HG03135 (cell line): ENCODE results near the gene MYH1.

Experiments used
- ATAC-seq: cut with Tn5 transposase; IDR thresholded peaks from one replicate; pipeline ENCODE4 v1.9.1; 2021; ENCODE audit warnings: mild to moderate bottlenecking, moderate library complexity; ENCODE audit not compliant: unreplicated experiment

Gene MYH1

GRCh38 chr17:10492004-10492403 is 26.3 kb downstream of the MYH1 start:
- no peak for ATAC-seq

- no peak for ATAC-seq
Observed at GRCh38 chr17:10482252-10482651, 36.1 kb downstream of the MYH1 start.

GRCh38 chr17:10477701-10478100 is 40.6 kb downstream of the MYH1 start:
- no peak for ATAC-seq

GRCh38 chr17:10474536-10474935 is 43.8 kb downstream of the MYH1 start:
- ATAC-seq = no peak

GRCh38 chr17:10471858-10472257 is 46.5 kb downstream of the MYH1 start:
- no peak for ATAC-seq

GRCh38 chr17:10469459-10469858 is 48.9 kb downstream of the MYH1 start, which contains the start of gene MYH4:
MYH4 (minus strand) TSS chr17:10469559; CDS start chr17:10466745, 2,814 bp downstream.
- ATAC-seq = no peak

- no peak for ATAC-seq
Observed at GRCh38 chr17:10463402-10463801, 54.9 kb downstream of the MYH1 start.

GRCh38 chr17:10460062-10460461 is 58.3 kb downstream of the MYH1 start:
- no peak for ATAC-seq

- no peak for ATAC-seq
Observed at GRCh38 chr17:10458701-10459100, 59.6 kb downstream of the MYH1 start.

GRCh38 chr17:10457952-10458351 is 60.4 kb downstream of the MYH1 start:
- no peak for ATAC-seq

GRCh38 chr17:10447026-10447931 is 71.1 kb downstream of the MYH1 start:
- no peak for ATAC-seq
